HG02884 (cell line): ENCODE results near the gene ENDOU.

Experiments
- ATAC-seq: cut with Tn5 transposase; IDR thresholded peaks from one replicate; pipeline ENCODE4 v1.9.1; 2021; ENCODE audit warnings: mild to moderate bottlenecking, moderate library complexity; ENCODE audit not compliant: unreplicated experiment

Gene ENDOU

DNA sequence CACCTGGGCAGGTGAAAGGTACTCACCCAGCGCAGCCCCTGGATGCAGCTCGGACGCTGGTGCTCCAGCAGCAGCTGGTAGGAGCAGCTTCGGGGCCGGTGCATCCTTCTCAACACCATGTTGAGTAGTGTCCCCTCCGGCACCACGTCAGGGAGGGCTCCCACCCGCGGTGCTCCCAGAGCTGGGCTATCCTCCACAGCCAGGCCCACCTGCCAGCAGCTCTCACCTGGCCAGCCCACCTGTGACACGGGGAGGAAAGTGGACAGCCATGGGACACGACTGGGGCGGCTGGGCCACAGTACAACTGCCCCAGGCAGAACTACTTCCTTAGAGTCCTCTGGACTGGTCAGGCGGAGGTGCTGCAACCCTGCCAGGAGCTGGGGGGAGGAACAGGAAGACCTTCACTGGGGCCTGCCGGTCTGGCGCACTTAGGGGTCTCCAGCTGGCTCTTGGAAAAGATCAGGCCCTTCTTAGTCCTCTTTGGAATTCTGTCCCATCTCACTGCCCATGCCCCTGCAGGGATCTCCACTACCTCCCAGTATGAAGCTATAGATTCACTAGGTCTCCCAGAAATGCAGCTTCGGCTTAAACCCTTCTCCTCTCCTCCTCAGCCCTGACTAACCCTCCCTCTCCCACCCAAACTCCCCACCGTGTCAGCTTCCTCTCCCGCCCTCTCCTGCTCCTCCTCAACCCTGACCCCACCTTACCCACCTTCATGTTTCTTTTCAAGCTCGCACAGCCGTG, 32.7 kb upstream of the ENDOU start:
- no peak for ATAC-seq

- no peak for ATAC-seq
Measured at GRCh38 chr12:47757364-47757839, 32.1 kb upstream of the ENDOU start.

DNA sequence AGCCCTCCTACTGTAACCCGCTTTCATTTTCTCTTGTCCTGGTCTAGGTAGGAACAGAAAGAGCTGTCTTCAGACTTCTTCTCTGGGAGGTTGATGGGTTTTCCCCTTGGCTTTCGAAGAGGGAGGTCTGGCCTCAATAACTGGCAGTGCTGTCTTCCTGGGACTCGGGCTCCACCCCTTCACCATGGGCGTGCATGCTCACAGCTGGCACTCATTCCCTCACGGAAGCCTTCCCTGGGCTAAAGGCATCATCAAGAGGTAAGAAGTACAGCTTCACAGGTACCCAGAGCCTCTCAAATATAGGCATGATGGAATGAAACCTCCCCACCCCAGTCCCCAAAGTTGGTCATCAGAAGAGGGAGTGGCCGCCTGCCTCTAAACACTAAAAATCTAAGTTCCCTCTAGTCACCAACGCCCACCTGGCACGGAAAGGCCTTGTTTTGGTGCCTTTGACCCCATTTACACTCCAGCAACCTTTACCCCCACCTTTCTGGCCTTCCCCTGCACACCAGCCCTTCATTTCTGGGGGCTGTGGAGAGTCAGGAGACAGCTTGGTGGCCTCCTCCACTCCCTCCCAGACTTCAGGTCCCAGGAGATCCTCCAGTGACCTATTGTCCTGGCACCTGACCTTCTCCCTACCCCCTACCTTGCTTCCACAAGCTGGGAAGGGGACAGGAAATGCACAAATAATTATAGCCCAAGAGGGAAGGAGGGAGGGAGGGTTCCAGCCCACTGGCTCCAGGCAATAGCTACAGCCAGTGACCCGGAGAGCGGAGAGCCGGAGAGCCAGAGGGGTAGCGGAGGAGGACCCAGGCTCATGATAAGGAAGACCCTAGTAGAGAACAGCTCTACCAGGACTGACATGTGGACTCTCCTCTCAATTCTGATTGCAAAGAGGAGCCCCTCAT, 30.6 kb upstream of the ENDOU start:
- ATAC-seq = peak; percentile 68

DNA sequence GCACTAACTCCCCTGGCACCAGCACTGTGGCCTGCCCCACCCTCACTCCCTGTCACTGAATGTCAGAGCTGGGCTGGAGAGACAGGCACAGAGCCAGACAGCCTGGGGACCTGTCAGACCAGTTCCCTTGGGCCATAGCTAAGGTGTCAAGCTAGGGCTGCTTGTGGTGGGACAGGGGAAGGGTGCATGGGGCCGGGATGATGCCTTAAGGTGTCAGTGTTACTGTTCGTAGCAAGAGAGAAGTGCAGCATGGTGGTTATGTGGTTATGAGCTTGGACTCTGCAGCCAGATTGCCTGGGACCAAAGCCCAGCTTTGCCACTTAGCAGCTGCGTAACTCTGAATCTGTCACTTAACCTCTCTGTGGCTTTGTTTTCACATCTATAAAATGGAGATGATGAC, 29.6 kb upstream of the ENDOU start:
- peak; percentile 2 for ATAC-seq

DNA sequence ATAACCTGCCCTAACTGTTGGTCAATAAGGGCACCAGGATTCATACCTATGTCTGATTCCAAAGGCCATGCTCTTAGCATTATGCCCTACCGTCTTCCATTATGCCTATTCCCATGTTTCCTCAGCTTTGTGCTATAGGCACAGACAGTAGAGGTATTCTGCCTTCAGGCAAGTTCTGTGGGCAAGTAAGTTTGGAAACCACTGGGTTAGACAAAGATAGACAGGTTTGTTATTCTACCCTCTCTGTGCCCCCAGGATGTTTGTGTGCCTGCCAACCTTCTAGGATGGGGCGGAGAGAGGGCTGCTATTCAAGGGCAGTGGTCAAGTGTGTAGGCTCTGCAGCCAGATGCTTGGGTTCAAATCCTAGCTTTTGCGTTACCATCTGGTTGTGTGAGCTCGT, 28.8 kb upstream of the ENDOU start:
- ATAC-seq = no peak

DNA sequence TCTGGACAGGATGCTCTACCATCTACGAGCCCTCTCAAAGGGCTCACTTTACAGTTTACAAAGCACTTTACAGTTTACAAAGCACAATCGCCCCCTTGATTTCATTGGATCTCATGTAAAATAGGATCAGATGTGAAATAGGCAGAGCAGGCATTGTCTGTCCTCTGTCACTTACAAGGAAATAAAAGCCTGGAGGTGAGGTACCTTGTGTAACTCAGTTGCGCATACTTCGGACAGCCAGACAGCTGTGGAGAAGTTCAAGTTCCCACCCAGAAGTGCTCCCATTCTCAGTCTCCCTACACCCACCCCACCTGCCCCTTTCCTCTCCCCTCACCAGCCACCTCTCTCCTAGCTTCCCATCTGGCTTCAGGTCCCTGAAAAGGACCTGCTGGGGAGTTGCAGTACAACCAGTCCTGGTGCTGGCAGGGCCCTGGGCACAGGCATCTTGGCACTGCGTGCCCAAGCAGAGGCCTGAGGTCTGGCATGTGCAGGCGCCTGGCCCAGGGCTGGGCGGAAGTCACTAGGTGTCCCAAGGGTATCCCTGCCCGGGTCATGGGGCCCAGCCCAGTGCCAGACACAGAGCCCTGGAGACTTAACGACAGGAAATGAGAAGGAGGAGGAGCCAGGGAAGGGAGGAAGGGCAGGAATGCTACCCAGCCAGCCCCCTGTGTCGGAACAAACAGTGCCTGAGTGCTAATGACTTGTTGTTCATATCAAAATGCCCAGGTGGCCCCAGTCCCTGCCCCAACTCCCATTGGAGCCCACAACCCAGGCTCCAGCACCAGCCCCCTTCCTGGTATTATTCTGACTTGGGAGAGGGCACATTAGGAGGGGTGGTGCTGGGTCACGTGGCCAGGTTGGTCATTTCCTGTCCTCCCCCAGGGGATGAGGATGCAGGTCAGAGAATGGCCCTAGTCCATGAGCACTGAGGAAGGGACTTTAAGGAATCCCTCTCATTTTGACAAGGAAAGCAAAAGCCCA, 28.0 kb upstream of the ENDOU start:
- no peak for ATAC-seq

DNA sequence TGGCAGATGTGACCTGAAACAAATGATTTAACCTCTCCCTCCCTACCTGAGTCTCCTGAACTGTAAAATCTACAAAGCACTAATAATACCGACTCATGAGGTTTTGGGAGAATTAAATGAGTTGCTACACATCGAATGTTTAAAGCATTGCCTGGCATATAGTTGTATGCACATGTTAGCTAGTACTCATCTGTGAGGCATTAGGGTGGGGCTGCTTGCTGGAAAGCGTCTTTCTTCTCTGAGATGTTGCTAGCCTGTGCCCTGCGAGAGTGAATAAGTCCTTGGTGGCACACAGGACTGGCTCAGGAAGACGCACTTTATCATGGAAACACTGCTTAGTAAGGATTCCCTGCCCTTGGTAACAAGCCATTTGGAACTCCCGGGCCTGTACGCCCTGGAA, 27.3 kb upstream of the ENDOU start:
- ATAC-seq = no peak

GRCh38 chr12:47752121-47752520, 26.8 kb upstream of the ENDOU start:
- ATAC-seq = no peak

DNA sequence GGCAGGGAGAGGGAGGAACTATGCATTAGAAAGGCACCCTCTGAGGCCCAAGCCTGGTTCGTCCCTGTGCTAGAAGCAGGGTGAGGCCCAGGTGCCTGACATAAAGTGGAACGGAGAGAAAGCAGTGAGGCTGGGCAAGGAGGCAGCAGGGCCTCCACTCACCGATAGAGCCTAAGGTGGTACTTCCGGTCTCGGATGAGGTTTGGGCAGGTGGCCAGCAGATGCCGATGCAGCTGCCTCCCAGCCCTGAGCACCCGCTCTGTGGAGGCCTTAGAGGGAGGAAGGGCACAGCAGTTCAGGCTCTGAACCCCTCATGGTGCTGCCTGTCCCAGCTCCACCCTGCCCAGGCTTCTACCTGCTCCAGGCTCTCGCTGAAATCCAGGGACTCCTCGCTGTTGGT, 26.3 kb upstream of the ENDOU start:
- ATAC-seq = no peak

DNA sequence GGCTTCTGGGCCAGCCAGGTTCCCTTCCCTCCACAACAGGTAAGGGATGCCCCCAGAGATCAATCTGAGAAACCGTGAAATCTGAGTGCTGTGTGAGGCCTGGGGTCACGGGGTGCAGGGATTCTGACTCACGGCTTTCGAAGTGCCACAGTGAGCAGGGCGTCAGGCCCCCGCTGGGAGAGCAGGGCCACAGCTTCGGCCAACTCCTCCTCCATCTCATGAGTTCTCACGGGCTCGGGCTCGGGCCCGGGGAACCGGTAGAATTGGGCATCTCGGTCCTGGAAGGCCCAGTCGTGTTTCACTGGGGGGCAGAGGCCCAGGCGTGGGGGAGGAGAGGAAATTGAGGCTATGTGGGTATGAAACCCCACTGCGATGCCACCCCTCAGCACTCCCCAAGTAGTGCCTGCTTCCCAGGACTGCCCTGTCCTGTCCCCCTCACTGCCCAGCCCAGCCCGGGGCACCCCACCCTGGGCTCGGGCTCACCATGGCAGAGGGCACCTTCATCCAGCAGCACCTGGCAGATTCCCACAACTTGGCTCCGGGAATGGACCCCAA, 25.7 kb upstream of the ENDOU start:
- ATAC-seq = no peak

DNA sequence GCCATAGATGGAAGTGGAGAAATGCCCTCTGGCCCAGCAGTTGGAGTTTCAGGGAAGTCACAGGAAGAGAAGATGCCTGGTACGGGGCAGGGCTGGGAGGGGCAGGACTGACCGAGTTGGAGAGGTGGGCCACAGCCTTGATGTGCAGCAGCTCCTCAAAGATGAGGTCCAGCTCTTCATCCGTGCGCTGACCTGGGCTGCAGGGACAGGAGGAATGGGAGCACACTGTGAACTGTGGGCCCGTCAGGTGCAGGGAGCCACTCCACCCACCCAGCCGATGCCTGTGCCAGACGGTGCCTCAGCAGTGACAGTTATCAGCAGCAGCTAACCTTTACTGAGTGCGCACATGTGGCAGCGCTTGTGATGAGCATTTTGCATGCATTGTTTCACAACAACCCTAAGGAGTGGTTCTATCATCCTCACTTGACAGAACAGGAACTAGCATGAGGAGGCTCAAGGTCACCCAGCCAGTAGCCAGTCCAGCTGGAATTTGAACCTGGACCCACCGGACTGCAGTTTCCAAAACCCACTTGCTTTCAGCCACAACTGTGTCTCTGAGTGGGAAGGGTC, 25.0 kb upstream of the ENDOU start:
- ATAC-seq = no peak

GRCh38 chr12:47748899-47749298, 23.6 kb upstream of the ENDOU start:
- ATAC-seq = no peak

DNA sequence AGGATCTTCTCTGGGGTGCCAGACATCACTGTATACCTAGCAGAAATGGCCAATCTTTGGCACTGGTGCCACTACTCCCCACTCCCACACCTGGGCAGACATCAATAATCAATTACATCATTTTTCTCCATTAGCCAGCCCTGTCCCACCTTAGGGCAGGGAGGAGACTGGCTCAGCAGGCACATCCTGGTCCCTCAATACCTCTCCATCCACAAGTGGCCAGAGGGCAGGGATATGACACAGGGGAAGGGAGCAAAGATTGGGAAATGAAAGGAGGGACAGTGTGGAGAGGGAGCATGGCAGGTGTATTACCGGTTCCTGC, 23.2 kb upstream of the ENDOU start:
- ATAC-seq = no peak

GRCh38 chr12:47747596-47748506, 22.6 kb upstream of the ENDOU start:
- no peak for ATAC-seq

DNA sequence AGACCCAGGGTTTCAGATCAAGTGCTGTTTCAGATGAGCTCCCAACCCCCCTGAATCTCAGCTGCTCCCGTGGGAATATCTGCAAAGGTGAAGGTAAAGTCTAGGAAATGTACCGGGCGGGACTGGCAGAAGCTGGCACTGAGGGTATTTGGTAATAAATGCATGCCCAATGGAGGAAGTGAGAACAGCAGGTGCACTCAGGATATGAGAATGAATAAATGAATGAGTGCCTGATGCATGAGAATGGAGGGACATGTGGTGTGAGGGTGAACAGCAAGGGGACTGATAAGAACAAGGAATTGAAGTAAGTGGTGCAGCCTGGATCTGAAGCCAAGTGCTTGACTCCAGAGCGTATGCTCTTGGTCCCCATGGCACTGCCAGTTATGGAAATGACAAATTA, 21.8 kb upstream of the ENDOU start:
- ATAC-seq = no peak

- ATAC-seq = no peak
Measured at GRCh38 chr12:47746523-47746922, 21.2 kb upstream of the ENDOU start.

- ATAC-seq = no peak
Measured at GRCh38 chr12:47746073-47746472, 20.8 kb upstream of the ENDOU start.

DNA sequence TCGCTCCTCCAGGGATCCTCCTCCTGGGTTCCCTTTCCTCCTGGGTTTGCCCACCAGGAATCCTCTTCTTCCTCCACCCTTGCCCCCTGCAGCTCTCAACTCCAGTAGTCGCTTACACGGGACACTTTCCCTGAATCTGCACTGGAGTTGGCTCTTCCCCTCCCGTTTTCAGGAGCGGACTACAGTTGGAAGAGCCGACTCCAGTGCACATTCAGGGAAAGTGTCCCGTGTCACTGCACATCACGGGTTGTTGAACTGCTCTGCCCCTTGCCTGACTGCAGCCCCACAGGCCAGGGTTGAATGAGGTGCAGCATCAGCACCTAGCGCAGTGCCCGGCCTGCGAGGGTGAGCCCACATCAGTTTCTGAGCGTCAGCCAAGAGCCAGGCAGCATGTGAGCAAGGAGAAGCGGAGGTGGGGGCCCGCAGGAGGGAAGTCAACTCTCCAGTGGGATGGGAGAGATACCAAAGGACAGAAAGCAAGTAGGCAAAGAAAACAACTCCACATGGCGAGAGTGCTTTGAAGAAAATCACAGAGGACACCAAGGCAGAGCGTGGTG, 20.3 kb upstream of the ENDOU start:
- ATAC-seq = no peak

- no peak for ATAC-seq
Measured at GRCh38 chr12:47744778-47745436, 19.6 kb upstream of the ENDOU start.
